Activated T-cell treated with anti-CD3 and anti-CD28 coated beads for 4 hours (primary cell): ENCODE measurements around the gene EPHA5.

ENCODE experiments used
- DNase-seq: peaks from one replicate; pipeline ENCODE4 v3.0.0-alpha.2; 2020

Gene EPHA5

DNA sequence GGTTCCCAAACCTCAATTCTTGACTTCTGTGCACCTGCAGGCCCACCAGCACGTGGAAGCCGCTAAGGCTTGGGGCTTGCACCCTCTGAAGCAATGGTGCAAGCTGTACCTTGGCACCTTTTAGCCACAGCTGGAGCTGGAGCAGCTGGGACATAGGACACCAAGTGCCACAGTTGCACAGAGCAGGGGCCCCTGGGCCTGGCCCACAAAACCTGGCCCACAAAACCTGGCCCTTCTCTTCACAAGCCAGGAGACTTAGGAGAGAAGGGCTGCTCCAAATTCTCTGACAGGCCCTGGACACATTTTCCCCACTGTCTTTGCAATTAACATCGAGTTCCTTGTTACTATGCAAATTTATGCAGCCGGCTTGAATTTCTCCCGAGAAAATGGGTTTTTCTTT, 197.8 kb downstream of the EPHA5 start:
- DNase-seq = no peak

DNA sequence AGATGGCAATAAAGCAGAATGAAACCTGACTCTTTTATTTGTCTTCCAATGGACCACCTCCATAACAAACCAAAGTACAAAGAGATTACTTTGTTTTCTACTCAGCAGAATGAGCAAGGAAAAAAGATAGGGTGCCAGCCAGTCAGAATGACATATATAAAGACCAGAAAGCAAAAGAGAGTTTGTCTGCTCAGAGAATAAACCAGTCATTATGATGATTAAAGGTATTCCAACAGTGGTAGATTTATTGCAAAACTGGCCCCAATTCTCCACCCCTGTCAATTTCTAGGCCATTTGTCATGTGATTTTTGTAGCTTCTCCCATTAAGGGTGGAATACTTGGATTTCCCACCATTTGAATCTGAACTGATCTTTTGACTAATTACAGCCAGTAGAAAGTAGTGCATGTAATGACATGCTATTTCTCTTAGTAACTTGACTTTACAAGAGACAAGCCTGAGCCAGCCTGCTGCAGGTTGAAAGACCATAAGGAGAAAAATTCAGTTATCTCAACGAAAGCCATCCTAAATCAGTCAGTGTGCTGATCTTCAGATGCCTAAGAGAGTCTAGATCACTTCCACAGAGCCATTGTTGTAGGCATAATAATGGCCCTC, 203.1 kb downstream of the EPHA5 start:
- no peak for DNase-seq

DNA sequence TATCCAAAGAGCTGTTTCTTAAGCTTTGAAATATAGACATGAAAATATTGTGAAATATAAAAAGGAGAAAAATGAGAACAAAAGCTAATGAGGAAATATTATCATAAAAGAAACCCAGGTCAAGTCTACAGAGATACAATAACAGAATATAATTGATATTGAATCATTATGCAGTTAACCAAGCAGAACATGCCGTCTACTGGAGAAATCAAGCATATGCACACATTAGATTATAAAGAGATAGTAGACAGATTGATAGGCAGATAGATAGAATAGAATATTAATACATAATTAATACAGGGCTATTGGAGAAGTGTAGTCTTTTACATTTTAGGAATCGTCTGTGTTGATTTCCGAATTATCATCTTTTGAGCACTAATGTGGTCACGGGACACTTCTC, 208.5 kb downstream of the EPHA5 start:
- DNase-seq = no peak

DNA sequence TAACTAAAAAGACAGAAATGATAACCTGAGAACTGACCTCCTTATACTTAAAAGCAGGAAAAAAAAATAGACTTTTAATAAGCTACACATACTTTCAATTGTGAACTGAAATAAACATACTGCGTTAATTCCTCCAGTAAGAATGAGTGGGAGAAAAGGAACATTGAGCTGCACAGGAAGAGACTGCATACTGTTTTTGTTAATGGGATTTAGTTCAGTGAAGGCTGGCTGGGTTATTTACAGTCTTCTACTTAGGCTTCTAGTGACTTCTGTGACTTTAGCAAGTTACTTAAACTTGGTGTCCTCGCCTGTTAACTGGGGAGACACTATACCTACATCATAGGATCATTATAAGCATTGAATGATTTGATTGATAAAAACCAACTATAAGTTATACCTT, 213.3 kb downstream of the EPHA5 start:
- DNase-seq = no peak

DNA sequence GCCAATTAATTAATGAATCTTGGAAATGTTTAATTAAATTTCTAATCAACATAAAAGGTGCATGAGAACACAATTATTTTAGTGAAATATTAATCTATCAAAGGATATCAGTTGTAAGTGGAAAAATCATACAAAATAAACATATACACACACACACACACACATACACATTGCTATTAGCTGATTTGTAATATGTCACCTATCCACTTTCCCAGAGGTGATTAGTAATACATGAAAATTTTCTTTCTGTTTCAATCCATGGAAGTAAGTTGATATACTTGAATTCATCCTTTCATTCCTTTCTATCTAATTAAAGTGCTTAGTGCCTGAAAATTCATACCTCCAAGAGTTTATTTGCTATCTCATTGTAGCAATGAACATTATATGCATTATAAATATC, 213.7 kb downstream of the EPHA5 start:
- DNase-seq = no peak

DNA sequence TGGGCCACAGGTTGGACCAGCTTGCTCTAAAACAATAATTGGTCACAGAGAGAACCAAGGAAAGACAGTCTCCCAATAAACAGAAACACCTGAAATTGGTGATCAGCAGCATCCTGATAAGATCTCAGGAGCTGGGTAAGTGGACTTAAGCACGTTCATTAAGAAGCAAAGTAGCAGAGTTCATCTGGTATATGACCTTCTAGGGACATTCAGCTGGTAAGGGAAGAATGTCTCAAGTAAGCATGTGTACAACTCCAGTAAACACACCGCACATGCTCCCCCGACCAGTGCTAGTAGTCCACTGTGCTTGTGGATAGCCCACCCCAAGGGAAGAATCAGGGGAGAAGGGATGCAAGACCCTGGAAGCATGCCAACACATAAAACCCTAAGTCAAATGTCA, 216.9 kb downstream of the EPHA5 start:
- DNase-seq = no peak

DNA sequence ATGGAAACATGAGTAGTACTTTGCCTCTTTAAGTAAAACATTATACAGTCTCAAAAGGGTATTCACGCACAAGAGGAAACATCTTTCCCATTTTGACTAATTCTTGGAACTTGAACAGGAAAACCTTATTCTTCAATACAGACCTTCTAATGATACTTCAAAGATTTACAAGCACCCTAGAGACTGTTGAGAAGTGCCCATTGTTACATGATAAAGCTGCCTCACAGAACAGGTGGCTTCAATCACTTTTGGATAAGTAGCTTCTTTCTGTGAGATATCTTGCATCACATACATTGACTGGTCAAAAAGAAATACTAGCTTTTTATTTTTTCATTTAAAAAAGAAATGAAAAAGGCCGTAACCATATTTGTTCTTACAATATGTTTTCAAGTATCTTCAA, 219.4 kb downstream of the EPHA5 start:
- no peak for DNase-seq

DNA sequence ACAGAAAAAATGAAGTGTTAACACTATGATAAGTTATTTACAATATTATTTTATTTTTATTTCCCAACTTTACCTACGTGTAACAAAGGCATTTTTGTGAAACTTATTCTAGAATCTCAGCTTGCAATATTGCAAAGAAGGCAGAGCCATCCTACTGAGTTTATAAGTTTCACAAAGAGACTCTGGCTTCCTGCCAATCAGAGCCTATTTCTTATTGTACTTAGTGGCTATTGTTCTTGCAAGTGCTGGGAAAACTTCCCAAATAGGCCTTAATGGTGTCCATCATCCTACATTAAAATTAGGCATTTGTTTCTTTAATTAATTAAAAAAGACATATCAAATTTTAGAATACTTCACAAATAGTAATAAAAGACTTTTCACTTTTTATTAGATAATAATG, 233.2 kb downstream of the EPHA5 start:
- no peak for DNase-seq

DNA sequence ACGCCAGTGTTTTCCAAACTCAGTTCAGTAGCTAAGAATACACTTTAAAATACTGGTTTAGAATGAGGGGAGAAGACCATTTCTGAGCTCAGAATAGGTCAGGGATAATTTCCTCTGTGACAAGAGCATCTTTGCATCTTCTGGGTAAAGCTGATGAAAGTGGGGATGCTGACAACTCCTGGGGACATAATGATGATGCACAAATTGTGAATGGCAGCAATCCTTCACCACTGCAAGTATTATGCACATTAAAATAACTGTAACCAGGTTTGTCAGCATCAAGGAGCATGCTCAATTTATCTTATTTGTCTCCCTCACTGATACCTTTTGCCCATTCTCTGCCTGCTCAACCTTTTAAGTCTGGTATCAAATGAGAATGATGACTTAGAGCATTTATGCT, 248.2 kb downstream of the EPHA5 start:
- no peak for DNase-seq

DNA sequence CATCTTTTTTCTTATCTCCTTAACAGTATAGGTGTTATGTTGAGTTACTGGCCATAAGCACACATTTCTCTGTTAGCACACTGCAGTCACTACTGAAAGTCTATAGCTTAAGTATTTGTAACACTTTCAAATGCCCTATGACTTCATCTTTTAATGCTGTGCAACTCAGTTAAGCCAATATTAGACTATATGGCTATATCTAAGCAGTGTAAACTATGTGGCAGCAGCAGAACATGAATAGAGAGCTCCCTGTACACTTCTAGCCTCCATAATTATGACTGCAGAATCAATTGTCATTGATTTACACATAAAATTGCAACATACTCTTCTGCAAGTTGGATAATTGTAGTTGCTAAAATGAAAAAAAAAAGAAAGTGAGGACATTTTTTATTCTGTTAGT, 250.3 kb downstream of the EPHA5 start:
- no peak for DNase-seq

DNA sequence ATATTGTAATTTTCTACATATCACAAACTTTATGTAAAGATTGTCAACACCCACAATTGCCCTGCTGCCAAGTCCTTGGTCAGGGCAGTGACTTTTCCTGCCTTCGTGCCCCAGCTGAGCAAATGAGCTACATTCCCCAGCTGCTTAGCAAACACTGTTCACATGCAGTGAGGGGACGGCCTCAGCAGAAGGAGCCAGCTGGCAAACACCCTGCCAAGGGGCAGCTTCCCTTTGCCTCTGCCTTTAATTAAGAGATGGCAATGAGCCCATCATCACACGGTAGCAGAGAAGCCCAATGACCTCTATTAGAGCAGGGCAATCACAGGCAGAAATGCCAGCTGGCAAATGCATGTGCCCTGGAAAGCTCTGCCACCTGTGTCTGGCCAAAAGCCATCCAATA, 253.4 kb downstream of the EPHA5 start:
- no peak for DNase-seq

DNA sequence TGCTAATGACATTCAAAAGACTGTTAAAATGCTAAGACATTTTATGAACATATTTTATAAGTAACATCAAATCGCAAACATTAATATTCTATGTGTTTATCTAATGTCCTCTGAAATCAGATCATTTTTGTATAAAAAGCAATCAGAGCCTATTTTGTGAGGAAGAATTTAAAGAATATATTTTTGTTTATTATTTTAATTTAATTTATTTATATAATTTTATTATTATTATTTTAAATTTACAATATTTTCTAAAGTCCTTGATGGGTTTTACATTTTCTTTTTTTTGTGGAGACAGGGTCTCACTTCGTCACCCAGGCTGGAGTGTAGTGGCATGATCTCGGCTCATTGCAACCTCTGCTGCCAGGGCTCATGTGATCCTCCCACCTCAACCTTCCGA, 262.8 kb downstream of the EPHA5 start:
- DNase-seq = no peak

DNA sequence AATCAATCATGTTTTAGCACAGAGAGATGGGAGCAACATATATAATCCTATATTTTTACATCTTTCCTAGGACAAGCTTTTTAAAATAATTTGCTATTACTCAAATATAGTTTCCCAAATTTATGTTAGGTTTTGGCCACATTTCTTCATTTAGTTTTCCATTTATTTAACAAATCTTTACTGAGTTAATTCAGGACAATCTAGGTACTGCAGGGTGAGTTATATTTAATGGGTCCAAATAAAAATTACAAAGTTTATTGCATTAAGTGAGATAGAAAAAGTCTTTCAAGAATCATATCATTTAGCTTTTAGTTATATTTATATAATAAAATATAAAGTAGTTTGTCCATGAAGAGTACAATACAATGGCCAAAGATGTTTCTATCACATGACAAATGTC, 269.2 kb downstream of the EPHA5 start:
- no peak for DNase-seq

DNA sequence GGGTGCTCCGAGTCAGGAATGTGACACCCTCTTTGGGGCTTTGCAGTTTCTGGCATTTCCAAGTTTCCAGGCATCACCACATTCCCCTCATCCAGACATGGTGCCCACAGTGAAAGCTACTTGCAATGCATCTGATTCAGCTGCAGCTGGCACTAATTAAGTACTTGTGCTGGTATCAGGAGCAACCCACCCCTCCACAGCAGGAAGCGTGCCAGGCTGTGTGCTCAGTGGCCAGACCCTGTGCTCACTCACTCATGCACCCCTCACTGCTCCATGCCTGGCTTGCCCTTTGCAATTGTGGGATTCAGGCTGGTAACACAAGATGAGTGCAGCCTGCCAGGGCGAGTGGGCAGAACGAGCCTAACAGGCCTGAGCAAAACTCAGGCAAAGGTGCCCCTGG, 271.2 kb downstream of the EPHA5 start:
- no peak for DNase-seq

DNA sequence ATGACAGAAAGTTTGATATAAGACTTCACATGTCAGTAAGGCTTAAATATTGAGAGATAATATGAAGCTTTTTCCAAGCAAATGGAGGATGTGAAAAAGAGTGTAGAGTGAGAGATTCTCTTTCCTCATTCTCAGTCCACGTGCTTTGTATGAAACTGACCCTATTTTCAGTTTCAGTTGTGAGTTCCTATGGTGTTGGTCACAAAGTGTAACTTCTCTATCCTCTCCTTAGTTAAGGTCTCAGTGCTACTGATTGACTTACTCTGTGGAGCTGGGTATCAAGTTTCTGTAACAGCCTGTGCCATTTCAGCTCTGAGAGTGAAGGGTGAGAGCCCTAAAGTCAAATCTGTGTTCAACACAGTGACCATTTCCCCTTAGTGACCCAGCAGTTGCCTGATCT, 277.2 kb downstream of the EPHA5 start:
- no peak for DNase-seq

DNA sequence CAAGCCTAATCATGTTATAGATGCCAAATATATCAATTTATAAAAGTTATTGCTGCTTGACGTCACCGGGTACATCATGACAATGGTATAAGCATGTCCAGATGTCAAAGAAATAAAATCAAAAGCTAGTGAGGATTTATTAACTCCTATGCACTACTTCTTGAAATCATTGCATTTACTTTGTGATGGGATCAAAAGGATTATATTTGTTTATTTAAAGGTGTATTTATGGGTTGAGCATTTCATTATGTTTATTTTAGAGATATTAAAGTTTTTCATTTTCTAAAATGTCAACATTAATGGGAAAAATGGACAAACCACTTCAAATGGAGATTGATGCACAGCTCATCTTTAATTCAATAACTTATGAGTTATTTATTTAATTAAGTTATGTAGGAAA, 277.8 kb downstream of the EPHA5 start:
- no peak for DNase-seq

DNA sequence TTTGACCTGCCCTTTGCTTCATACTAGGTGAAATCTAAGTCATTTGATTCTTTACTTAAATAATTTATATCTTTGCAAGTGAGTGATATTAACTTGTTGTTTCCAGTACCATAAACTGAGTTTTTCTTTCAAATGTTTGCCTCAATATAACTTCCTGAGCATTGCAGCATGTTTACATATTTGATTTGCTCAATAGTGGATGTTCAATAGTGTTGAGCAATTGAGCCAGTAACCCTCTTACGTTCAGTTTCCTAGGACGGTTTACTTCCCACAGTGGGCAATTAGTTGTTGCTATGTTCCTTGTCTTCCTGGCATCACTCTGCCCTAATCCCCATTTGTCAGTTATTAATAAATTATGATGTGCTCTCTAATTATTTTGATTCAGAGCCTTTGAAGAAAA, 278.5 kb downstream of the EPHA5 start:
- DNase-seq = no peak

DNA sequence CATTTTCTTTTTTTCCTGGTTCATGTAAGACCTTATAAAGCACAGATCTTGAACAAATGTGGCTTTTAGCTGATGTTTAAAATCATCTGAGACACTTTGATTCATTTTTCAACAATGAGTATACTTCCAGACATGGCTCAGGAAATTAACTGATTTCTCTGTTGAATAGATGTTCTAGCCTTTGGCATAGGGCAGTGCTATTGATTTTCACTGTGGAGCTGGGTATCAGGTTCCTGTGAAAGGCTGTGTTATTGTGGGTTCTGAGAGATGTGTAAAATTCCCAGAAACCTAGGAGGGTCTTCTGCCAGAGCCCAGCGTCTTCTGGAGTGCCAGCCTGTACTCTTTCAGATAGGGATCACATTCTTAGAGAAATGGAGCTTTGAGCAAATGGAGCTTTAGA, 278.9 kb downstream of the EPHA5 start:
- DNase-seq = no peak

DNA sequence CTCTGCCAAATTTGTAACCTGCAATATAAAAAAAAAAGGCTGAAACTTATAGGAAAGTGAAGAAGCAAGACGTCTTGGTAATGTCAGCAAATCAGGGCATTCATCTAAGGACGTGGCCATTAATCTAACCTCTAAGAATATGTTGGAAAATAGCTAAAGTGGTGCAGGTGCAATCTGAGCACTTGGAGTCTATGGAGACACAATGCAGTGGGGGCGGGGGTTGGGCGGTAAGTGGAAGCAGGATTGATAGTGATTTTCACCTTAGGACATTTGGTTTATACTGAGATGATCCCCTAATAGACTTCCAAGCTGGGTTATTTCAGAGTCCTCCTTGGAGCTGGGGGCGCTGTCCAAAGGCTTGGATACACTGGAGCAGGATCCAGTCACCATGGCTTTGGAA, 283.4 kb downstream of the EPHA5 start:
- DNase-seq = no peak

DNA sequence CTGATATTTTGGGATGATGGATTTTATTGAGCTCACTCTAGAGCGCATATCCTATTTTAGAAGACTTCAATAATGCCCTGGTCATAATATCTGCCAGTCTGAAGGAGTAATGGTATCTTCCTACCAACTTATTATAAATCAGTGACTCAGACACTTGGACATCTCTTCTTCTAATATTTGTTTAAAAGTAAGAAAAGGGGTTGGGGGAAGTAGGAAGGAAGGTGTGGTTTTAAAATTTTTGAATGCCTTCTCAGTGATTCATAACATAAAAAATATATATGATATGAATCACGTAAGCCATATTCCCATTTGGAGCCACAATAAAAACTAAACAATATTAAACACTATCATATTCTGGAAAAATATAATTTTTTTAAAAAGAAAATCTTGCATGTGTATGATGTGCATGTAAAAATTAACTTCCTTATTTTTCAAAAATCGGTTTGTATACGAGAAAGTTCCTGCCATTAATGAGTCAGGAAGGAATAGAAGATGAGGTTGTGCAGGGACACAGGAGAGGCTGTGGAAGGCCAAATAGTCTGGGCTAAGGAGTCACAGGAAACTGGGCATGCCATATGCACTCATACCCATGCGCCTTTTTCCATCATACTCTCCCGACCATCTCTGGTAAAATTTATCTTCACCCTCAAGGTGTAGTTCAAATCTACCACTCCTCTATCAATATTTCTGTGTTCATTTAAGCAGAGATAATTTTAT, 286.5 kb downstream of the EPHA5 start:
- DNase-seq = no peak

DNA sequence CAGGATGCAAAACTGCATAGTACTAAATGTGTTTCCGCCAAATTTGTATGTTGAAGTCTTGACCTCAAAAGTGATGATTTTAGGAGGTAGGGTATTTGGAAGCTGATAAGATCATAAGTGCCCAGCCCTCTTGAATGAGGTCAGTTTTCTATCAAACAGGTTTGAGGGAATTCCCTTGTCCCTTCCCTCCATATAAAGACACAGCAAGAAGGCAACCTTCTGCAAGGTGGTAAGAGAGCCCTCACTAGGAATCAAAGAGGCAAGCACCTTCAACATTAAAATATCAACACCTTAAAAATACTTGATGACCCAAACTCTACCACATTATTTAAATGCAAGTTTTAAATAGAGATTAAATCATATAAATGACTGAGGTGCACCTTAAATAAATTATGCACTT, 288.6 kb downstream of the EPHA5 start:
- DNase-seq = no peak

DNA sequence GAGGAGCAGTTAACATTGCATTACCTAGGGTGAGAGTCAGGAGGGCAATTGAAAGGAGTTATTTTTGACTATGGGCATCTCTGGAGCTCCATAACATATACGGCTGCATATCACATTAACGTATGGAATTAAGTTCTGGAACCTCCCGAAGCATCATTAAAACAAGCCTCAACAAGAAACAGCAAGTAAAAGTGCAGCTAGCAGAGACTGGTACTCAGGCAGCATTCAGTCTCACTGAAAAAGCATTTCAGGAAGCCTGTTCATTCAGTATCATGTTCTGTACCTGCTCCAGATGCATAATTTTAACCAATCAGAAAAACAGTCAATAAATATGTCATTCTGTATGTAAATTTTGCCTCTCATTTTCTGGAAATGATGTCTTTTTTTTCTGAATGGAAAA, 299.6 kb downstream of the EPHA5 start:
- no peak for DNase-seq

DNA sequence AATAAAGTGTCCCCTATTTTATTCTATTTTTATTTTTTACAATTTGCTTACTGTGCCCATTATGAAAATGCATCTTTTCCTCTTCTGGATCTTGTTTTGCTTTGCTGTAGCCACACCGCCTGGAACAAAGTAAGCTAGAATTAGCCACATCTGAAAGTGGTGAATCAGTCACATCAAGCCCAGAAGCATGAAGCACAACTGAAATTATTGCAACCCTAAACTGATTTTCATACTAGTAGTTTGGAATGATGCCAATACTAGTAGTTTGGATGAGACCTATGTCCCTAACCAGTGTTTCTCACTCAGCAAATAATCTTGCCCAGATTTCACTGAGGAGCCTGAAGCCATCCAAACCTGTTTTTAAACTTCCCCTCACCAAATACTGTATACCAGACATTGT, 303.0 kb downstream of the EPHA5 start:
- no peak for DNase-seq

DNA sequence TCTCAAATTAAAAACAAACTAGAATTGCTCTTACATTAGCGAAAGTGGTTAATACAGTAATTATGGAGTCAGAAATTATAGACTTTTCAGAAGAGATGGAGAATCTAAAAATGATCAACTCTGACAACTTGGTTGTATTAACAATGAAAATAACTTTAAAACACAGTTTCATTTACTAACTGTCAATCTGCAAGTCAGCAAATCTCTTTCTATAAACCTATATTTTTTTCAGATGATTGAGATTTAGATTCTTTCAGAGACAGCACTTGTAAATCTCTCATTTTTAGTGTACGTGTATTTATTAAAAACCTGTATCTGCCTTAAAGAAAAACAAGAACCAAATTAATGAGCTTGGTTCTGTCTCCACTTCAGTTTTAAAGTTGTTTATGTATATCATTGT, 311.4 kb downstream of the EPHA5 start:
- DNase-seq = no peak

DNA sequence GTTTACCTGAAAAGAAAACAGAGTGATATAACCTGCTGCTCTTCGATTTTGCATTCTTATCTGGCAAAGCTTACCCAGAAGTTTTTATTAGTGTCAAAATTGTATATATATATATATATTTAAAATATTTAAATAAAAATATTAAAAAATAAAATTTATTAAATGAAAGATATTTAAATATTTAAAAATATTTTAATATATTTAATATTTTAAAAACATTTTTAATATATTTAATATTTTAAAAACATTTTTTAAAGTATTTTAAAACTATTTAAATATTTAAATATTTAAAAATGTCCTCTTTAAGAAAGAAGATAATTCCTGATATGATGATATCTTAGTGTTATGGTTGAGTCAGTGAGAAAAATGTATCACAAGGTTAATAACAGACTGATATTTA, 317.2 kb downstream of the EPHA5 start:
- DNase-seq = no peak
